Endothelial cell of umbilical vein (primary cell): ENCODE results near the gene RAD50. TPM values are rescaled to one million over a fixed set of nuclear protein-coding genes. Genes with fewer than 3 reads are reported as not detected.

Experiments used
- BruUV-seq: library from RNA; stranded (reverse); fragments of 400-500 nt; replicated peaks from 2 replicates; lab custom pipeline; 2021; lab: Mats Ljungman, UMichigan
- CTCF ChIA-PET: fragments of 300-600, 350-600 bp; sonication (Branson Sonifier 250); formaldehyde crosslinking; loops from one replicate; lab custom pipeline; 2021; ENCODE audit warnings: antibody characterized with exemption, inconsistent platforms; lab: Charles Lee
- POLR2A ChIA-PET: fragments of 300-600, 350-600 bp; sonication (Branson Sonifier 250); formaldehyde crosslinking; loops from one replicate; lab custom pipeline; 2021; ENCODE audit warnings: antibody characterized with exemption, inconsistent platforms; lab: Charles Lee
- DNase-seq: peaks from one replicate; pipeline ENCODE4 v3.0.0-alpha.2; 2011; ENCODE audit warnings: low read depth, low spot score
- FAIRE-seq: peaks from 2 replicates; lab custom pipeline; 2011; peaks lifted over from hg19 to GRCh38; lab: Jason Lieb, UNC
- H2AFZ ChIP-seq: 2 replicates; pipeline ENCODE4 v1.6.0; 2012; ENCODE audit warnings: low read depth, low read length, control low read depth, inconsistent platforms
- H3K27ac ChIP-seq: 2 replicates; pipeline ENCODE4 v1.5.1; 2011; ENCODE audit warnings: low read depth, mild to moderate bottlenecking, control low read depth, low read length, moderate library complexity; ENCODE audit not compliant: insufficient read depth
- H3K27me3 ChIP-seq, 2 experiments: 2 replicates each; pipeline versions ENCODE4 v1.6.0 to v1.6.1; 2011; ENCODE audit warnings: low read length in 2 of 2, mixed read lengths in 1 of 2; ENCODE audit not compliant: control insufficient read depth in 2 of 2, insufficient read depth in 2 of 2
- H3K36me3 ChIP-seq, 2 experiments: 2 replicates in 1 of 2; 3 replicates in 1 of 2; pipeline ENCODE4 v1.5.1; 2011; ENCODE audit warnings: low read length in 2 of 2, mild to moderate bottlenecking in 1 of 2, moderate library complexity in 1 of 2; ENCODE audit not compliant: control insufficient read depth in 2 of 2, insufficient read depth in 2 of 2; ENCODE audit errors: extremely low read depth in 1 of 2
- H3K4me1 ChIP-seq: 3 replicates; pipeline ENCODE4 v1.5.1; 2011; ENCODE audit warnings: mild to moderate bottlenecking, low read length; ENCODE audit not compliant: control insufficient read depth, insufficient read depth; ENCODE audit errors: extremely low read depth
- H3K4me2 ChIP-seq: 2 replicates; pipeline ENCODE4 v1.6.1; 2011; ENCODE audit warnings: low read length, control low read depth, mixed read lengths; ENCODE audit not compliant: insufficient read depth
- H3K4me3 ChIP-seq, 3 experiments: fragments of 200-600 bp in 1 of 3; sonication (generic), shearing (Covaris generic) in 1 of 3; replicated peaks in 1 of 3; 2 replicates each; pipeline ENCODE4 v1.5.1; 2011 to 2016; ENCODE audit warnings: control low read depth in 3 of 3, low read length in 3 of 3, mild to moderate bottlenecking in 2 of 3, inconsistent platforms in 1 of 3, low read depth in 1 of 3, moderate library complexity in 1 of 3; ENCODE audit not compliant: insufficient read depth in 1 of 3
- H3K79me2 ChIP-seq: 2 replicates; pipeline ENCODE4 v1.6.0; 2012; ENCODE audit warnings: low read length, inconsistent platforms; ENCODE audit not compliant: control insufficient read depth, insufficient read depth
- H3K9ac ChIP-seq: replicated peaks from 2 replicates; pipeline ENCODE3; 2011; ENCODE audit warnings: low read length, control low read depth; ENCODE audit not compliant: insufficient read depth; ENCODE audit errors: extremely low read depth
- H3K9me1 ChIP-seq: replicated peaks from 3 replicates; pipeline ENCODE4 v1.6.0; 2011; ENCODE audit warnings: mild to moderate bottlenecking, low read length; ENCODE audit not compliant: control insufficient read depth, insufficient read depth; ENCODE audit errors: extremely low read depth
- H3K9me3 ChIP-seq: replicated peaks from 2 replicates; pipeline ENCODE4 v1.5.1; 2012; ENCODE audit warnings: low read length, inconsistent platforms; ENCODE audit not compliant: control insufficient read depth, insufficient read depth
- H4K20me1 ChIP-seq: replicated peaks from 2 replicates; pipeline ENCODE3; 2011; ENCODE audit warnings: mild to moderate bottlenecking, low read length; ENCODE audit not compliant: control insufficient read depth, insufficient read depth; ENCODE audit errors: extremely low read depth
- EZH2 ChIP-seq: IDR thresholded peaks from 2 replicates; pipeline ENCODE4 v1.6.1; 2012; ENCODE audit warnings: borderline replicate concordance, low read depth, mild to moderate bottlenecking, moderate library complexity, low read length, inconsistent platforms; ENCODE audit not compliant: severe bottlenecking
- FOS ChIP-seq: IDR thresholded peaks from 2 replicates; pipeline ENCODE4 v1.6.1; 2011; ENCODE audit warnings: mild to moderate bottlenecking, low read length, moderate library complexity, borderline replicate concordance; ENCODE audit not compliant: insufficient read depth
- GATA2 ChIP-seq: IDR thresholded peaks from 2 replicates; pipeline ENCODE4 v1.7.0; 2011; ENCODE audit warnings: low read depth, mild to moderate bottlenecking, moderate library complexity, mixed read lengths, low read length; ENCODE audit not compliant: insufficient read length, insufficient read depth
- JUN ChIP-seq: IDR thresholded peaks from 2 replicates; pipeline ENCODE4 v1.6.1; 2011; ENCODE audit warnings: borderline replicate concordance, low read depth; ENCODE audit not compliant: insufficient read length, insufficient read depth
- MYC ChIP-seq: IDR thresholded peaks from one replicate; pipeline ENCODE4 v1.6.1; 2011; ENCODE audit warnings: mild to moderate bottlenecking, low read depth, low read length
- POLR2A ChIP-seq: IDR thresholded peaks from 2 replicates; pipeline ENCODE4 v1.6.1; 2012; ENCODE audit warnings: low read depth, mild to moderate bottlenecking, control low read depth, low read length
- POLR2AphosphoS5 ChIP-seq: IDR thresholded peaks from 2 replicates; pipeline ENCODE4 v1.6.1; 2012; ENCODE audit warnings: low read depth, mild to moderate bottlenecking, control low read depth, low read length, moderate library complexity; ENCODE audit not compliant: insufficient read depth
- dilution Hi-C: fragments of 300-500 bp; cut with MboI; formaldehyde crosslinking; loops from one replicate; pipeline ENCODE4 v1.15.0; 2019; ENCODE audit warnings: low sequenced_read_pairs; ENCODE audit not compliant: extremely low pct_ligation_motif_present
- intact Hi-C: fragments of 100-400 bp; cut with micrococcal nuclease; formaldehyde crosslinking; loops from one replicate; pipeline ENCODE4 v1.10.0; 2022
- polyA plus RNA-seq, 4 experiments: library from polyadenylated mRNA; depleted of rRNA in 3 of 4; stranded (reverse) in 3 of 4; unstranded in 1 of 4; fragments of >200 nt; gene quantifications; 2 replicates each; pipeline versions ENCODE4 v1.2.1 to v1.2.3, GENCODE V29; 2011 to 2012; ENCODE audit warnings: missing spikeins in 1 of 4
- total RNA-seq: library from RNA; stranded (reverse); gene quantifications from 2 replicates; pipeline ENCODE4 v1.2.3, GENCODE V29; 2021
- TF ChIP-seq, protein P1 (sequence below): IDR thresholded peaks from 2 replicates; pipeline ENCODE4 v1.6.1; 2011; ENCODE audit not compliant: insufficient read depth, insufficient read length
- TF ChIP-seq, protein P2 (sequence below), 2 donors: IDR thresholded peaks; 1 replicate in 1 of 2; 2 replicates in 1 of 2; pipeline ENCODE4 v1.5.1; 2011; ENCODE audit warnings: low read length in 2 of 2, mild to moderate bottlenecking in 2 of 2, moderate library complexity in 2 of 2, control low read depth in 1 of 2, inconsistent platforms in 1 of 2, low read depth in 1 of 2; ENCODE audit not compliant: insufficient read depth in 1 of 2; ENCODE audit errors: extremely low read depth in 1 of 2

The RAD50 gene
- total and polyA plus RNA-seq, 2 donors (not counting 3 experiments of a cell fraction or from before 2014, with no cell fraction given), result 6.1 to 20.4 TPM

- no peaks in the 10 kb centered on the region for H3K9me3 ChIP-seq
- no peak overlapping the region for H3K9ac ChIP-seq
- DNase-seq (no peak), FAIRE-seq (no peak)
- no peaks in the 10 kb centered on the region for H3K79me2 ChIP-seq
- intact Hi-C loops, result no loop called here
- dilution Hi-C loops, result no loop called here
- POLR2A ChIA-PET, result no interaction called here
- H3K4me2 ChIP-seq, result no peak overlapping the region
- no peak overlapping the region for H2AFZ ChIP-seq
- BruUV-seq, result no TSS peak
- CTCF ChIA-PET, result interaction anchor here (0.5 to 1.4 kb wide), 2 partner anchors 11 to 108 kb away, joined by 3 to 4 read pairs; no protein-coding TSS in a partner anchor
- H3K4me1 ChIP-seq, result no peaks in the 10 kb centered on the region
- TF ChIP-seq POLR2A, result no peak
- TF ChIP-seq, protein P1, sequence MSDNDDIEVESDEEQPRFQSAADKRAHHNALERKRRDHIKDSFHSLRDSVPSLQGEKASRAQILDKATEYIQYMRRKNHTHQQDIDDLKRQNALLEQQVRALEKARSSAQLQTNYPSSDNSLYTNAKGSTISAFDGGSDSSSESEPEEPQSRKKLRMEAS, result no peak
- no peak for TF ChIP-seq GATA2
- no peak for TF ChIP-seq MYC
- no peak for TF ChIP-seq POLR2AphosphoS5
- TF ChIP-seq JUN, result no peak
- no peak for TF ChIP-seq FOS
- TF ChIP-seq, protein P2, sequence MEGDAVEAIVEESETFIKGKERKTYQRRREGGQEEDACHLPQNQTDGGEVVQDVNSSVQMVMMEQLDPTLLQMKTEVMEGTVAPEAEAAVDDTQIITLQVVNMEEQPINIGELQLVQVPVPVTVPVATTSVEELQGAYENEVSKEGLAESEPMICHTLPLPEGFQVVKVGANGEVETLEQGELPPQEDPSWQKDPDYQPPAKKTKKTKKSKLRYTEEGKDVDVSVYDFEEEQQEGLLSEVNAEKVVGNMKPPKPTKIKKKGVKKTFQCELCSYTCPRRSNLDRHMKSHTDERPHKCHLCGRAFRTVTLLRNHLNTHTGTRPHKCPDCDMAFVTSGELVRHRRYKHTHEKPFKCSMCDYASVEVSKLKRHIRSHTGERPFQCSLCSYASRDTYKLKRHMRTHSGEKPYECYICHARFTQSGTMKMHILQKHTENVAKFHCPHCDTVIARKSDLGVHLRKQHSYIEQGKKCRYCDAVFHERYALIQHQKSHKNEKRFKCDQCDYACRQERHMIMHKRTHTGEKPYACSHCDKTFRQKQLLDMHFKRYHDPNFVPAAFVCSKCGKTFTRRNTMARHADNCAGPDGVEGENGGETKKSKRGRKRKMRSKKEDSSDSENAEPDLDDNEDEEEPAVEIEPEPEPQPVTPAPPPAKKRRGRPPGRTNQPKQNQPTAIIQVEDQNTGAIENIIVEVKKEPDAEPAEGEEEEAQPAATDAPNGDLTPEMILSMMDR (IDR thresholded peaks at IDR 0.05; ENCODE audit: extremely low read depth in 1 of 2, insufficient read depth in 1 of 2, low read depth in 1 of 2, low read length in 2 of 2), result no peak
- no peak for TF ChIP-seq EZH2
- no peak overlapping the region for H3K4me3 ChIP-seq
- H3K27ac ChIP-seq, result no peak overlapping the region
- H3K36me3 ChIP-seq, result no peaks in the 10 kb centered on the region
- H4K20me1 ChIP-seq, result no peaks in the 10 kb centered on the region
- H3K27me3 ChIP-seq, result peaks cover 0 to 2% of the 10 kb centered on the region in 2 experiments
- no peaks in the 10 kb centered on the region for H3K9me1 ChIP-seq
Measured at GRCh38 chr5:132666310-132667123, 109.7 kb downstream of the RAD50 start.
